Esophagus muscularis mucosa (tissue), 3 donors: Measurements from ENCODE around the gene TNFRSF1B.

Source experiments
- POLR2A ChIP-seq: fragments of 450-650 bp; IDR thresholded peaks from one replicate; pipeline ENCODE4 v1.6.1; 2017; ENCODE audit warnings: antibody characterized with exemption, moderate library complexity, mild to moderate bottlenecking, low read depth
- POLR2AphosphoS5 ChIP-seq, 2 donors: sonication (generic); formaldehyde crosslinking; IDR thresholded peaks; one replicate each; pipeline ENCODE4 v1.6.1; 2017; ENCODE audit warnings: antibody characterized with exemption in 2 of 2
- TF ChIP-seq, protein P1 (sequence below), 3 experiments: fragments of 200-600 bp in 2 of 3; fragments of 450-650 bp in 1 of 3; sonication (generic) in 2 of 3; IDR thresholded peaks; one replicate each; pipeline ENCODE4 v1.5.1; 2017 to 2019; ENCODE audit warnings: antibody characterized with exemption in 3 of 3, mild to moderate bottlenecking in 2 of 3, moderate library complexity in 1 of 3

DNA sequence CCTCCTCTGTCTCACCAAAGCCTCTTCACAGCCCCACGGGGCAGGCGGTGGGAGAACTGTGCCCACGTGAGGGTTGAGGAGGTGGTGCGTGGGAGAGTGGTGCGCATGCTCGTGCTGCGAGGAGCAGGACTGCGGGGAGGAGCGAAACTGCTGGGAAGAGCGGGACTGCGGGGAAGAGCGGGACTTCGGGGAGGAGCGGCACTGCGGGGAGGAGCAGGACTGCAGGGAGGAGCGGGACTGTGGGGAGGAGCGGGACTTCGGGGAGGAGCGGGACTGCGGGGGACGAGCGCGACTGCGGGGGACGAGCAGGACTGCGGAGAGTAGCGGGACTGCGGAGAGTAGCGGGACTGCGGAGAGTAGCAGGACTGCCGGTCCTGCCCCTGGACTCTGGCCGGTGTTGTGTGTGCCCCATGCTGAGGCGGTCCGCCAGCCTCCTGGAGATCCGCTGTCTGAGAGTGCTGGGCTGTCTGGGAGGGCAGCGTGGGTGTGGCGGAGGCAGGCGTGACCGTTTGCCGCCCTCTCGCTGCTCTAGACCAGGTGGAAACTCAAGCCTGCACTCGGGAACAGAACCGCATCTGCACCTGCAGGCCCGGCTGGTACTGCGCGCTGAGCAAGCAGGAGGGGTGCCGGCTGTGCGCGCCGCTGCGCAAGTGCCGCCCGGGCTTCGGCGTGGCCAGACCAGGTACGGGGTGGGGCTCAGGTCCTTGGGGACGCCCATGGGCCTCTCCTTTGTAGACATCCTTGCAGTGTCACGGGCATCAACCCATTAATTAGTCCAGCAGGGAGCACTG is 24.6 kb downstream of the TNFRSF1B start:
- TF ChIP-seq POLR2A (no peak), POLR2AphosphoS5 (IDR thresholded peaks at IDR 0.05) (no peak)
- TF ChIP-seq, protein P1, sequence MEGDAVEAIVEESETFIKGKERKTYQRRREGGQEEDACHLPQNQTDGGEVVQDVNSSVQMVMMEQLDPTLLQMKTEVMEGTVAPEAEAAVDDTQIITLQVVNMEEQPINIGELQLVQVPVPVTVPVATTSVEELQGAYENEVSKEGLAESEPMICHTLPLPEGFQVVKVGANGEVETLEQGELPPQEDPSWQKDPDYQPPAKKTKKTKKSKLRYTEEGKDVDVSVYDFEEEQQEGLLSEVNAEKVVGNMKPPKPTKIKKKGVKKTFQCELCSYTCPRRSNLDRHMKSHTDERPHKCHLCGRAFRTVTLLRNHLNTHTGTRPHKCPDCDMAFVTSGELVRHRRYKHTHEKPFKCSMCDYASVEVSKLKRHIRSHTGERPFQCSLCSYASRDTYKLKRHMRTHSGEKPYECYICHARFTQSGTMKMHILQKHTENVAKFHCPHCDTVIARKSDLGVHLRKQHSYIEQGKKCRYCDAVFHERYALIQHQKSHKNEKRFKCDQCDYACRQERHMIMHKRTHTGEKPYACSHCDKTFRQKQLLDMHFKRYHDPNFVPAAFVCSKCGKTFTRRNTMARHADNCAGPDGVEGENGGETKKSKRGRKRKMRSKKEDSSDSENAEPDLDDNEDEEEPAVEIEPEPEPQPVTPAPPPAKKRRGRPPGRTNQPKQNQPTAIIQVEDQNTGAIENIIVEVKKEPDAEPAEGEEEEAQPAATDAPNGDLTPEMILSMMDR (IDR thresholded peaks at IDR 0.05) = no peak
